Left forelimb (tissue), 1 donor: ENCODE measurements around the gene B3GALT4.
"Not testable (repeated sequence)": the region's sequence is repeated elsewhere in the genome, so short reads cannot be mapped to it uniquely, and the experiment has no call there.

Experiments used
- DNase-seq: peaks from one replicate; pipeline ENCODE4 v3.0.0-alpha.2; 2018; ENCODE audit warnings: low spot score

B3GALT4 gene, protein sequence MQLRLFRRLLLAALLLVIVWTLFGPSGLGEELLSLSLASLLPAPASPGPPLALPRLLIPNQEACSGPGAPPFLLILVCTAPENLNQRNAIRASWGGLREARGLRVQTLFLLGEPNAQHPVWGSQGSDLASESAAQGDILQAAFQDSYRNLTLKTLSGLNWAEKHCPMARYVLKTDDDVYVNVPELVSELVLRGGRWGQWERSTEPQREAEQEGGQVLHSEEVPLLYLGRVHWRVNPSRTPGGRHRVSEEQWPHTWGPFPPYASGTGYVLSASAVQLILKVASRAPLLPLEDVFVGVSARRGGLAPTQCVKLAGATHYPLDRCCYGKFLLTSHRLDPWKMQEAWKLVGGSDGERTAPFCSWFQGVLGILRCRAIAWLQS

DNA sequence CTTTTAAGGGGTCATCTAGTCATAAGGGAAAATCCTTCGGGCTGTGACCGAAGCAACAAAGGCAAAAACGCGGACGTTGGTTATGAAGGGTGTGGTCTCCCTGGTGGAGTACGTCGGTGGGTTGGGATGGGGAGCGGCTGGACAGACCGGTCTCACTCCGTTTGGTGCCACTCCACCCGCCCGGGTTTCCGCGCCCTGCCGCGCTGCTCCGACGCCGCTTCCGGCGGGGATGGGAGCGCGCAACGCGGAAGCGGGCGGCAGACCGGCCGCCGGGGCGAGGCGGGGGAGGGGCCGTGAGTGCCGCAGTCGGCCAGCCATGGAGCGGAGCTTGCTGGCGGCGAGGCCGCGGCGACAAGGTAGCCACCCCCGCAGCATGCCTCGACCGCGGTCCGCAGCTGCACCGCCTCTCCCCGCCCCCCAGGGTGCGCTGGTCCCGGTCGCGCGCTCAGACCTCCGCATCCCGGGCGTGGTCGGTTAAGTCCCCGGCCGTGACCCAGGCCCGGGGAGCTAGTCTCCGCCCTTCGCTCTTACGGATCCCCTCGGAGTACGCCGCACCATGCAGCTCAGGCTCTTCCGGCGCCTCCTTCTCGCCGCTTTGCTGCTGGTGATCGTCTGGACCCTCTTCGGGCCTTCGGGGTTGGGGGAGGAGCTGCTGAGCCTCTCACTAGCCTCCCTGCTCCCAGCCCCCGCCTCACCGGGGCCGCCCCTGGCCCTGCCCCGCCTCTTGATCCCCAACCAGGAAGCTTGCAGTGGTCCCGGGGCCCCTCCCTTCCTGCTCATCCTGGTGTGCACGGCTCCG lies at the start of gene B3GALT4:
TSS of gene B3GALT4 (plus strand) at position 260 of the 799 bp plus-strand sequence. CDS start at position 557, 297 bp downstream.
- peak; percentile 82 for DNase-seq

DNA sequence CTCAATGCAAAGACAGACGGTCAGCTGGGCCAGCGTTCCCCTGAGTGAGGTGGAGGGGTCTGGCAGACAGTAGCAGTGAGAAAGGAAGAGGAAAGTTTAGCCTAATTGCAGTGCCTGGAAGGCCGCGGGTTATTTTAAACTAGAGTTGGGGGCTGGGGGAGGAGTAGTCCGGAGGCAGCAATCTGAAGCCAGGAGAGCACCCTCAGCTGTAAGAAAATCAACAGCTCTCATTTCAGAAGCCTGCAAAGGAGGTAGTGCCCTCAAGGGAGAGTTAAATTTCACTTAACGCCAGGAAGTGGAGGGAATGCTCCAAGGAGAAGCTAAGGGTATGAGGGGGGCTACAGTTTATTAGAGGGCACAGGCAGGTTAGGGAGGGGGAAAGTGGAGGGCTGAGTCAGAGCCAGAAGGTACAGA lies 41.7 kb upstream of the B3GALT4 start:
- DNase-seq, result no peak

DNA sequence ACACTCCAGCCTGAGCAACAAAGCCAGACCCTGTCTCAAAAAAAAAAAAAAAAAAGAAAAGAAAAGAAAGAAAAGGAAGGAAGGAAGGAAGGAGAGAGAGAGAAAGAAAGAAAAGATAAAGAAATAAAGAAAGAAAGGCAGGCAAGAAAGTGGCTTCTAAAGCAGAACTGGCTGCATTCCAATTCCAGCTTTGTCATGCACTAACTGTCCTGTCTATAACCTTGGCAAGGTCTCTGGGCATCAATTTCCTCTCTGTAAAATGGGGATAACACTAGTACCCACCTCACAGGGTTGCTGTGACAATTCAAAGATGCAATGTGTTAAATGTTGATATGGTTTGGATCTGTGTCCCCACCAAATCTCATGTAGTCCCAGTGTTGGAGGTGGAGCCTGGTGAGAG lies 40.6 kb upstream of the B3GALT4 start:
- no peak for DNase-seq

DNA sequence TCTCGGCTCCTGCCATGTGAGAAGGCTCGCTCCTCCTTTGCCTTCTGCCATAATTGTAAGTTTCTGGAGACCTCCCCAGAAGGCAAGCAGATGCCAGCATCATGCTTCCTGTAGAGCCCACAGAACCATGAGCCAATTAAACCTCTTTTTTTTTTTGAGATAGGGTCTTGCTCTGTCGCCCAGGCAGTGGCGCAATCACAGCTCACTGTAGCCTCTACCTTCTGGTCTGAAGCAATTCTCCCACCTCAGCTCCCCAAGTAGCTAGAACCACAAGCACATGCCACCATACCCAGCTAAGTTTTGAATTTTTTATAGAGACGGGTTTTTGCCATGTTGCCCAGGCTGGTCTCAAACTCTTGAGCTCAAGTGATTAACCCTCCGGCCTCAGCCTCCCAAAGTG lies 40.1 kb upstream of the B3GALT4 start:
- no peak for DNase-seq

DNA sequence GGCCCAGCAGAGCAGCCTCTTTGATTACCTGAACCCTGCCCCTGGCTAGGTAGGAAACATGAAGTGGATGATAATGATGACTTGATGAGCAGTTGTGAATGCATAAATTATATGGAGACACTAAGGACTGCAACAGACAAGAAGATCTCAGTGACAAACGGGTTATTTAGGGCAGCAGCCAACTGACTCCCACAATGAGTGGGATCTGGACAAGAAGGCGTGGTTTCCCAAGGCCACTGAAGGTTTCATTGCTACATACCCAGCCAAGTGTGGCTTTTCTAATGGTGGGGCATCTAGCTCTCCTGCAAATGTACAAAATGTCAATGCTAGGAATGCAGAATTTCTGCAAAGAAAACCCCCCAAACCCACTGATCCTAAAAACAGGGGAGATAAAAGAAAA lies 39.2 kb upstream of the B3GALT4 start:
- DNase-seq, result no peak

DNA sequence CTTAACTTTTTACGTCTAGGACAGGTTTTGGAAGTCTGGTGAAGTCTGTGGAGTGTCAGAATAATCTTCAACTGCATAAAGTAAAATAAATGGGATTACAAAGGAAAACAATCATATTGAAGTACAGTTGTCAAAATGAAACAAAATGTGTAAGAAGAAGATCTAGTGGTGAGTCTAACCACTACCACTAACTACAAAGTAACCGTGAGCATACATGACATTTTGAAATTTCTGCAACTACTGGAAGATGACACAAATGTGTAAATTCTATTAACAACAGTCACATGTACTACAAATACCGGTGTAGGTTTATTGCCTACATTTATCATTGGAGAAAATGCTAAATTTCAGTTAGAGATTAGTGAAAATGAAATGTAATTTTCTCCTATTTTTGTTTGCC lies 35.0 kb upstream of the B3GALT4 start:
- DNase-seq, result no peak

DNA sequence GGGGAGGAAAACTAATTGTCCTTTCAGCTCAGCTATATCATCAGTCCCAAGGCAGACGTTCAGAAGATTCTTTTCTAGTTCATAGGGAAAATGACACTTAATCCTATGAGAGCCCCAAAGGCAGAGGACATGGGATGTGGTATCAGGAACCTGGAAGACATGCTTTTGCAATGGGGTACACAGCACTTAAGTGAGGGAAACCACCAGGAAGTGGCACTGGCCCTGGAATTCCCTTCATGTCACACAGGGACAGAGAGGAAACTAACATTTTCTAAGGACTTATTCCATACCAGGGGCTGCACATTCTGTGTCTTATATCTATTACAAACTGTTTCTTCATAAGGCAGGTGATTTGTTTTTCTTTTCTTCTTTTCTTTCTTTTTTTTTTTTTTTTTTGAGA lies 33.4 kb upstream of the B3GALT4 start:
- DNase-seq, result no peak

DNA sequence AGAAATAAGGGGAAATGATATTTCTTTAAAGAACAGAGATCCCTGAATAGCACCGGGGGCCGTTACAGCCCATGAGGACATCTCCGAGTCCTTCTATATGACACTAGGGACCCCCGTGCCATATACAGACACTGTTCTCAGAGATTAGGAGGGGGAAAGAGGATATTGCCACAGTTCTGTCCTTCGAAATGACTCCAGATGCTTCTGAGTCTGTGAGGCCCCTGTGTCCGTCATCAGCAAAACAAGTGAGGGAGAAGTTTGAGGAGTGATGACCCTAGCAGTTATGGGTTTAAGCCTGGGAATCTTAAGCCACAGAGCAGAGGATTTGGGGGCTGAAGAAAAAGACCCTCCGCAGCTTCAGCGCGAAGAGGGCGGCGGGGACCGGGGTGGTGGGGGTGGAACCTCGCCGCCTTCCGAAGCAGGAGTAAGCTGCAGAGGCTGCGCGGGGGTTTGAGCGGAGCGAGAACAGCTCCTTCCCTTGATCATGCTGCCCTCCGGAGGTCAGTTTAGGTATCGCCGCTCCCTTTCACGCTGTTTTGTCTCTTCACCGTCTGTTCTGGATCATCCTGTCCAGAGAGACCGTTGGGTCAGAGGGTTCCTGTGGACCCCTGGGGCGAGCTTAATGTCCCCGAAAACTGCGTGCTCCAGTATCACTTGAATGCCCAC lies 28.8 kb upstream of the B3GALT4 start:
- DNase-seq, result peak; percentile 92

DNA sequence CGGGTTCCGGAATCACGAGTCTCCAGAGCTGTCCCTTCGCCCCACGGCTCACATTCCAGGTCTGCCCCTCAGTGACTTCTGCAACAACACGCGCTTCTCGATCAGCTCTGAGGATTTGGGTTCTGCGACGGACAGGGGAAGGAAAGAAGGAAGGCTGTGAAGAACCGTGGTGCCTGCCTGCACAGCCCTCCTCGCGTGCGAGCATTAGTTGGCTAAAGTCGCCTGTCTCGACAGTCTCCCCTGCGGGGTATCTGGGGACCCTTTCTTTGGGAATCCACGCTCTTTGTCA lies 28.3 kb upstream of the B3GALT4 start:
- DNase-seq, result no peak

DNA sequence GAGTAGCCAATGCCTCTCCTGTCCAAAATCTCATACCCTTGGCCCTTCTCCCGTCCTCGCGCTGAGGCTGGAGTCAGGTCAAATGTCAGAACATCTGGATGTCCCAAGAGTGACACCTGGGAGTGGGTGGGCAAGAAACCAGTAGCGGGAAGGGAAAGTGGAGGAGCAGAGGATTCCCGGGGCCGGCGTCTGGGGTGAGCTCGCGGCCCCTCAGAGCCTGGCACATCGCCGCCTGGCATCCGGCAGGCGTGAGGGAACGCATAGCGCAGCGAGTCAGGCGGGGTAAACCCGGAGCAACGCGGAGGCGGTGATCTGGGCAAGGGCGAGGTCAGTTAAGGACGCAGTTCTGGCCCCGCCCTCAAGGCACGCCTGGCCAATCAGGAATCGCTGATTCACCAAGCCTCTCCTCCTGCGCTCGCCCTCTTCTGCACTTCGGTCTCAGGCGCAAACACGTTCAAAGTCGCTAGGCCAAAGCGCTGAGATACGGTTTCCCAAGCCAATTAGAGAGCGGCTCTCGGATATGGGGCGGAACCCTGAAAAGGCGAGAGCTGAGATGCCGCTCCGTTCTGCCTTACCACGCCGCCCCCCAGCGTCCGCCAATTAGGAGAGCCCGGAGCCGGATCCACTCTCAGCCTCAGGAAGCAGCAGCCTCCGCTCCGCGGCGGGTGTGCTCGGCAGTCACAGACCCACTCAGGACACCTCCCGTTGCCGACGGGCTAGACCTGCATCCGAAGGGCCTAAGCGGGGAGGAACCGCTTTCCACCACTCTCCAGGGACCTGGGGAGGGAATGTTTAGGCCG lies 27.8 kb upstream of the B3GALT4 start:
- DNase-seq, result peak; percentile 93

DNA sequence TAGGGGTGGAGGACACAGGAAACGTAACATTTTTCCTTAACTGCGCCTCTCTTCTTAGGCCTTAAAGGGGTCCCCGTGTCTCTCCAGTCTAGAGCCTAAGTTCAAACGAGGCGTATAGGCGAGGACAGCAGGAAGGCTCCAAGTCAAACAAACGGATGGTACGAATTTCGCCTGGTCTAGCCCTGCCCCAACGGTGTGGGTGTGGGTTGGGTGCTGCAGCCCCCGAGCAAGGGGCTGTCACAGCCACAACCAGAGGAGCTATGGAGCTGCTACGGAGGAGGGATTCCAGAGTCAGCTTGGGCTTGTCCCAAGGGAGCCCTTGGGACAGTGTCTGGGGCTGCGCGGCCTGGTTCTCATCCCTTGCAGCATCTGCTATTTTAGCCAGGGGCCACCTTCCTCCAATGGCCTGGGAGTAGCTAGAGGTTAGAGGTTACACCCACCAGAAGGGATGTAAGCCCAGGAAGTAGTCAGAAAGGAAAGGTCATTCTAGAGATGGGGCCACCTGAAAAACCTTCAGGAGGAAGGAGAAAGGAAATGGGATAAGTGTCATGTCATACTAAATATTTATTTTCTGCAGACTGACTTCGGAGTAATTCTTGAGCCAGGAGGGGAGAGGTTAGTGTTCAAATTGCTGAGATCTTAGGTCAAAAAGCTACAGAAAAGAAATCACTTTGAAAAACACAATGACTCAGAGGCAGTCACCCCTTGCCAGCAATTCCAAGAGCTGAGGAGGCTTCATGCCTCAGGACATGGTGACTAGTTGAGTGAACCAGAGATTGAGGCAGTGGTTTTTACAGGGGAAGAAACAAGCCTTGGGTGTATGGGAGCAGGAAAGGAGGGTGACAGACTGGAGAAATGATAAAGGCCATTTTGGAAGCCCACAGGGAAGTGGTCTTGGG lies 26.9 kb upstream of the B3GALT4 start:
- DNase-seq, result peak; percentile 5

DNA sequence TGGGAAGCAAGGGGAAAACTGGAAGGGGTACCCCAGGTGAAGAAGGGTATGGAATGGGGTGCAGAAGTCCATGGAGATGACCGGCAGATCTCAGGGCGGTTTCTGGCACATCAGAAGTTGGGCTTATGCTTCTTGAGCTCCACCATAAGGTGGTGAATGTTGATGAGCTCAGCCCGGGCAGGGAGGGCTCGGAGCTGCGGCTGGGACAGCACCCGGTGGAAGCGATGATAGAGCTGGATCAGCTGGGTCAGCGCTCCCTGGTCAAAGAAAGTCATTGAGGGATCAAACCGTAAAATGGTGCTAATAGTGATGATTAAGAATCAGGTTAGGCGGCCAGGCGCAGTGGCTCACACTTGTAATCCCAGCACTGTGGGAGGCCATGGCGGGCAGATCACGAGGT lies 26.2 kb upstream of the B3GALT4 start:
- DNase-seq, result peak; percentile 61

DNA sequence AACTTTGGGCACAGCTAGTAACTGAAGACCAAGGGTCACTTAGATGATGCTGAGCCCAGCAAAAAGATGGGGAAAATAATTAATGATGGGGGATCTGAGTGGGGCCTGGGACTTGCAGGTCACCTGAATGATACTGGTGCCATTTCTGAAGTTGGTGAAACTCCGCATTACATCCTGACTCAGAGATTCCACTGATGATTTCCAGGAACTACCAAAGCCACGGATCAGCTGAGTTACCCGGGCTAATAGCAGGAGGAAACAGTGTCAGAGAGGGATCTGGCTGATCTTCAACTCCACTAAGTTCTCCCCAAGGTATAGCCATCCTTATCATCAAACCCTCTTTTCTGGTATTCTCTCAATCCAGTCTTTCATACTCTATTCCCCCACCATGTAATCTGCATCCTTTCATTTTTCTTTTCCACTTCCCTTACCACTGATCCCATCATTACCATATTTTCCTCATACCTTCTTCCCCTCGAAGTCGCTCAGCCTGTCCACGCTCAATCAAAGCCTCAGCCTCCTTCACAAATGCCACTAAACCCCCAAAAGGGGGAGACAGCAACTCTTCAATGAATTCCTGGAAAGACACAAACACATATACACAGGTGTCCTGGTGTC lies 25.4 kb upstream of the B3GALT4 start:
- DNase-seq, result peak; percentile 22

DNA sequence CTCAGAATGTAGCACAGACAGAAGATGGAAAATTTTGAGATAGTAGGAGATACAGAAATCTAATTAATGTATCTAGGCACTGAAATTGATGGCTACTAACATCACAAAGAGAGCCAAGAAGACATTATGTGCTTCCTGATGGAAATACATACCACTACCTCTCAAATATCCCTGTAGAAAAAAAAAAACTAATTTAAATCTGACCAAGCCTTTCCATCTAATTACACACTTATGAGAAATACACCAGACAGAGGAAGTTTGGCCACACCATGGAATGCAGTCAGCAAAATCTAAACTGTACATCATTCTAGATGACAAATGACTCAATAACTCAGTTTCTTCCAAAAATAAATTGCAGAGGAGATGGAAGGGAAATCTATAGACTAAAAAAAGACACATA lies 24.2 kb upstream of the B3GALT4 start:
- no peak for DNase-seq

DNA sequence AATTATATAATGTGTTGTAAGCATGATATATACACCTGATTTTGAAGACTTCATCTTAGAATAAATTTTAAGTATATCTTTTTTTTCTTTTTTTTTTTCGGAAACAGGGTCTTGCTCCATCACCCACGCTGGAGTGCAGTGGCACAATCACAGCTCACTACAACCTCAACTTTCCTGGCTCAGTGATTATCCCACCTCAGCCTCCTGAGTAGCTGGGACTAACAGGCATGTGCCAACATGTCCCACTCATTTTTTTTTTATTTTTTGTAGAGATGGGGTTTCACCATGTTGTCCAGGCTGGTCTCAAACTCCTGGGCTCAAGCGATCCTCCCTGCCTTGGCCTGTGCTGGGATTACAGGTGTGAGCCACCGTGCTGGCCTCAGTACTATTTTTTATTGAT lies 22.3 kb upstream of the B3GALT4 start:
- DNase-seq, result no peak

DNA sequence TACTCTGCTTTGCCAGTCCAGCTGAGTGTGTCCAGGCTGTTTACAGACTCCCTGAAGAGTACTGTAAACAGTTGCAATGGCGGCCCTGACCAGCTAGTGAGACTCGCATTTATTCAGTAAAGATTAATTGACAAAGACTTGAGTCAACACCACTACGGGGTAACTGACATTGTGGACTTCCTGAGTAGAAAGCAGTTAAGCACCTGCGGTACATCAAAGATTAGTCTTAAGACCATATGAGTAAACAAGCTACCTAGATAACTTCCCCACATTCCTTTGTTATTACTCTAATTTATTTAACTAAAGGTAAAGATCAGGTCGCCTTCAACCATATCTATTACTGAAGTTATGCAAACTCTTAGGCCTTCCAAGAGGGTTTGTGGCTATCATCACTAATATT lies 17.9 kb upstream of the B3GALT4 start:
- no peak for DNase-seq

DNA sequence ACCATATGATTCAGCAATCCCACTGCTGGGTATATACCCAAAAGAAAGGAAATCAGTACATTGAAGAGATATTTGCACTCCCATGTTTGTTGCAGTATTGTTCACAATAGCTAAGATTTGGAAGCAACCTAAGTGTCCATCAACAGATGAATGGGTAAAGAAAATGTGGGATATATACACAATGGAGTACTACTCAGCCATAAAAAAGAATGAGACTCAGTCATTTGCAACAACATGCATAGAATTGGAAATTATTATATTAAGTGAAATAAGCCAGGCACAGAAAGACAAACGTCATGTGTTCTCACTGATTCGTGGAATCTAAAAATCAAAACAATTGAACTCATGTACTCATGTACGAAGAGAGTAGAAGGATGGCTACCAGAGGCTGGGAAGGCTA lies 14.4 kb upstream of the B3GALT4 start:
- not testable (repeated sequence) for DNase-seq

DNA sequence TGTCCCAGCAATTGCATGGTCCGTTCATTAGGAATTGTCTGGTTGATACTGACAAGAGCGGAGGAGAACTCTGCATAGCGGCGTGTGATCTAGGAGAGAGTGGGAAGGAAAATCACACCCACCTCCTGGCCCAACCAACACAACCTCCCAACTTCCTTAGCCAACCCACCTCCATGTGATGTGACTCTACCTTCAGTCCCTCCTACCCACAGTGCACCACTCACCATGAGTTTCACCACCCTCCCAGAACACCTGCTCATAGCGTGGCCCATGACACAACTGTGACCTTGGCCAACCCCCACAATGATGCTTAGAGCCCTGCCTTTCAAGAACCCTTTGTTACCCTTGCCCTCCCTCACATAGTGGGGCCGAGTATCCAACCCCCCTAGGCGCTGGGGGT lies 12.9 kb upstream of the B3GALT4 start:
- no peak for DNase-seq

DNA sequence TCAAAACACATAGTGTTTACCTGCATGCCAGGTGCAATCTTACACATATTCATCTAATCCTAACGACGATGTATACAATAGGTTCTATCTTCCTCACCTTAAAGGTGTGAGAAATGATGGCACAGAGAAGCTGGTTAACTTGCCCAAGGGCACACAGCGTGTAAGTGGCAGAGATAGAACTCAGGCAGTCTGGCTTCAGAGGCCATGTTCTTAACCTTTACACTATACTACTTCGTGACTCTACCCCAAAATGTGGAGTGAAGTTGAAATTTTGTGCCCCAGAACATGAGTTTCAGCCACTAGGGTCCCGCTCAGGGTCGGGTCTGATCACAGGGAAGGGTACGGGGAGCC lies 5.8 kb upstream of the B3GALT4 start:
- no peak for DNase-seq

DNA sequence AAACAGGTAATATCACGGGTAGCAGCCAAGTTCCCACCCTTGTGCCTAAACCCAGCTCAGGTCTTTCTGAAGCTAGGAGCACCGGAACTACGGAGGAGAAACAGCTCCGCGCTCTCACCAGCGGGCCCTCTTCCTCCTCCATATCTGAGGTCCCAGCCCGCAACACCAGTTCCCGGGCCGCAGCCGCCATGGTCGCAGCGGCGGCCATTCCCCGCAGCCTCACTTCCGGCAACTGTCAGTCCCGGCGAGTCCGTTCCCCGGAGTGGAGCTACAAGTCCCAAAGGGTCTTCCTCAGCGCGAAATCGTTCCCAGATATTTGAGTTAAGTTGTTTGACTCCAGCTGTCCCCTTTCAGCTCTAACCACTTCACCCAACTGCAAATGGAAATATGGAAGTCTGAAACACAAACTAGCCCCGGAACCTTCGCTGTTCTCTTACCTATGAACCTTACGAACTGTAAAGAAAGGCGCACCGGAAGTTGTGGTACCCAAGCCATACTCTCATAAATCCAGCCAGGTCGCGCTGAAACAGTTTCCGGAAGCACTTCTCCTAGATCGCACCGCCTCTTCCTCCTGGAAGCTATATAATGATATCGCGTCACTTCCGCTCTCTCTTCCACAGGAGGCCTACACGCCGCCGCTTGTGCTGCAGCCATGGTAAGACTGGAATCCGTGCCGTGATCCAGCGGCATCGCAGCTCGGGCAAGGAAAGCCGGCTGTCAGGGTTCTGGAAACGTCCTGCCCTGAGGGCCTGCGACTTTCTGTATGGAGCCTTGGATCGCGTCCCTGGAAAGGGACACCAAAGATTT lies 5.3 kb upstream of the B3GALT4 start, which contains the start of the genes RPS18 and VPS52:
TSS of gene RPS18 (plus strand) at position 608 of the 807 bp plus-strand sequence. CDS start at position 653, 45 bp downstream.
TSS of gene VPS52 (minus strand) at position 409 of the 807 bp plus-strand sequence. CDS start at position 208, 201 bp downstream.
- peak; percentile 93 for DNase-seq
